SHP77 (cell line): ENCODE measurements around the gene RSRC1.
"Not testable (repeated sequence)": the region's sequence is repeated elsewhere in the genome, so short reads cannot be mapped to it uniquely, and the experiment has no call there.

Source experiments
- DNase-seq, 2 experiments: peaks; one replicate each; lab custom pipeline; 2025; lab: John Stamatoyannopoulos, UW

RSRC1 gene

GRCh38 chr3:158463556-158463955 is 353.7 kb downstream of the RSRC1 start:
- no peak for DNase-seq

GRCh38 chr3:158465074-158465473 is 355.2 kb downstream of the RSRC1 start:
- DNase-seq: no peak

GRCh38 chr3:158470944-158471638 is 361.2 kb downstream of the RSRC1 start:
- DNase-seq: no peak

- no peak for DNase-seq
Observed at GRCh38 chr3:158471639-158472294, 361.9 kb downstream of the RSRC1 start.

DNA sequence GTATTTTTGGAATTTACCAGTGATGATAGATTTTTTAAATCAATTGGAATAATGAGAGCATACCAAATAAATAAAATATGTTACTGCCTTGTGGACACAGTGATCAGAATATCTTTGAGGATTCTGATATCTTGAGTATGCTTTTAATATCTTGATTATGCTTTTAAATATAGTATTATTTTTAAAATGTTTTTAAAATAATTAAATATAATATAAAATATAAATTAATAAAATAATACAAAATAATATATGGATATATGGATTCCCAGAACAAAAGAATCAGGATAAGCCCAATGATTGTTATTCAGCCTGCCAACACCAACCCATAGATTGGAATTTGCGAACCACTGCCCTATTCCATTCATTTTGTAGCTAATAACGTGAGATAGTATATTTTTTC is 369.2 kb downstream of the RSRC1 start:
- no peak for DNase-seq

GRCh38 chr3:158483701-158484235 is 373.9 kb downstream of the RSRC1 start:
- no peak for DNase-seq

DNA sequence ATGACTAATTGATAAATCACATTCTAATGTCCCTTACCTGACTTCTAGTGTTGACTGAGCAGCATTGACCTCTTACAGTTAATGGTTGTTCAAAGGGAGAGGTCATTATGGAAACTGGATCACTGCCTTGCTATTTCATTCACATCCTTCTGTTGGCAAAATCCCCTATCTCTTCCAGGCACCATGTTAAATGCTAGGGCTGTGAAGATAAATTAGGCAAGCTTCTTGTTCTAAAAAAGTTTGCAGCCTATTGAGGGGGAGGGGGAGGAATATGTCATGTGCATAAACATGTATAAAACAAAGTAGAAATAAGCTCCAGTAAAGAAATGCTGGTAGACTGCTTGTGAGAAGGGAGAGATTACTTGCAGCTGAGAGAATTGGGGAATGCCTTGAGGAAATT is 376.3 kb downstream of the RSRC1 start:
- no peak for DNase-seq

DNA sequence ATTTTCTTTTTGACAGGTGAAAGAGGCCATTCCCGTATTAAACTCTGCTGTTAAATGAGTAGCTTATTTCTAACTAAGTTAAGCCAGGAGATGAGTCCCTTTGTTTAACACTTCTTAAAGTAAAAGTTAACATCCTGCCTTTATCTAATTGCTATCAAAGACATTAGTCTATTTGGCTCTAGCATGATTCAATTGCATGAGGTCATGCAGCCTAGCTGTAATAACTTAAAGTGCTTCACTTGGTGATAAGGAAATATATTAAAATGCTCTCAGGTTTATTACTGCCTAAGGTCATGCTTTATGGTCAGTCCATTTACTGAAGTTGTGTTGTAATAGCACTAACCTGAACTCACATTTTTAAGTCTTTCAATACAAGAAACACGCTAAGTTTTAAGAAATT is 378.8 kb downstream of the RSRC1 start:
- no peak for DNase-seq

- no peak for DNase-seq
Observed at GRCh38 chr3:158489181-158489580, 379.3 kb downstream of the RSRC1 start.

- DNase-seq: no peak
Observed at GRCh38 chr3:158491968-158492367, 382.1 kb downstream of the RSRC1 start.

- DNase-seq: no peak
Observed at GRCh38 chr3:158492685-158493084, 382.8 kb downstream of the RSRC1 start.

DNA sequence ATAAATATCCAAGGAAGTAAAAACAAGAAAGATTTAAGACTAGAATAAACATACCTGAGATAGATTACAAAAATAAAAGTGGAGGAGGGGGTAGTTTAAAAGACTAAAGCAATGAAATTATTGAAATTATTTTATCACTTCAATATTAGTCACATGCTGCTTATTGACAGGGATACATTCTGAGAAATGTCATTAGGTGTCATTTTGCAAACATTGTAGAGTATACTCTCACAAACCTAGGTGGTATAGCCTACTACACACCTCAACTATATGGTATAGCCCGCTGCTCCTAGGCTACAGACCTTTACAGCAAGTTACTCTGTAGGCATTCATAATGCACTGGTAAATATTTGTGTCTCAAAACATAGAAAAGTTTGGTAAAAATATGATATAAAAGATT is 384.0 kb downstream of the RSRC1 start:
- no peak for DNase-seq

GRCh38 chr3:158494673-158495072 is 384.8 kb downstream of the RSRC1 start:
- DNase-seq: no peak

DNA sequence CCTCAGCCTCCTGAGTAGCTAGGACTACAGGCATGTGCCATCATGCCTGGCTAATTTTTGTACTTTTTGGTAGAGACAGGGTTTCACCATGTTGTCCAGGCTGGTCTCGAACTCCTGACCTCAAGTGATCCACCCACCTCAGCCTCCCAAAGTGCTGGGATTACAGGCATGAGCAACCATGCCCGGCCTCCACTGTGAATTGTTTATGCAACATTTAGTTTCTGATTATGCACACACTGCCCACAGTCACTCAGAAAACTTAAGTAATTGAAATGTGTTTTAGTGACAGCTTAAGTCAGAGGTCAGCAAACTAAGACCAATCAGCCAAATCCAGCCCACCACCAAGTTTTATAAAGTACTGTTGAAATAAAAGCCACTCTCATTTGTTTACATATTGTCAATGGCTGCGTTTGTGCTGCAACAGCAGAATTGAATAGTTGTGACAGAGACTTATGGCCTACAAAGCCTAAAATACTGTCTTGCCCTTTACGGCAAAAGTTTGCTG is 385.6 kb downstream of the RSRC1 start:
- not testable (repeated sequence) for DNase-seq

DNA sequence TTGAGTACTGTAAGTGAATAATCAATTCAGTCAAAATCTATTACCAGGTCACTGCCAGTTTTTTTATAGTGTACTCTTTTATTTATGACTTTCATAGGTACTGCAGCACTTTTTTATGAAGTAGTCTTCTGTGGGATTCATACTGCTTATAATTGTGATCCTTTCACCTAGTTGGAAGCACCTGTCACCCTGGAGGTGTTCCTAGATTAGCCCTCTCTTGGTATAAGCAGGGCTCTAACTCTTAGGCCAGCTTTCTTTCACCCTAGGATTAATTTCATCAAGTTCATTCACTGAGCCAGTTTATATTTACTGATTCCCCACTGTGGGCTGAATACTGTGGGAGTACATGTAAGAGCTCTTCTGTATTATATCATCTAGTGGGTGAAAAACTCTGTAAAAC is 395.2 kb downstream of the RSRC1 start:
- DNase-seq: no peak

- DNase-seq: no peak
Observed at GRCh38 chr3:158506456-158506855, 396.6 kb downstream of the RSRC1 start.

DNA sequence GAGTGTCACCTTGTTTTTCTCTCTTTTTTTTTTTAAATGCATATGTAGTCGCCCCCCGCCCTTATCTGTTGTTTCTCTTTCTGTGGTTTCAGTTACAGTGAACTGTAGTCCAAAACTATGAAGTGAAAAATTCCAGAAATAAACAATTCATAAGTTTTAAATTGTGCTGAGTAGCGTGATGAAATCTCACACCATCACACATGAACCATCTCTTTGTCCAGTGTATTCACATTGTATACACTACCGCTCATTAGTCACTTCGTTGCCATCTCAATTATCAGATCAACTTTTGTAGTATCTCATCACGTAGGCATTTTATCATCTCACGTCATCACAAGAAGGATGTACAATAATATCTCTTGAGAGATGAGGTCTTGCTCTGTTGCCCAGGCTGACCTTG is 398.6 kb downstream of the RSRC1 start:
- no peak for DNase-seq

DNA sequence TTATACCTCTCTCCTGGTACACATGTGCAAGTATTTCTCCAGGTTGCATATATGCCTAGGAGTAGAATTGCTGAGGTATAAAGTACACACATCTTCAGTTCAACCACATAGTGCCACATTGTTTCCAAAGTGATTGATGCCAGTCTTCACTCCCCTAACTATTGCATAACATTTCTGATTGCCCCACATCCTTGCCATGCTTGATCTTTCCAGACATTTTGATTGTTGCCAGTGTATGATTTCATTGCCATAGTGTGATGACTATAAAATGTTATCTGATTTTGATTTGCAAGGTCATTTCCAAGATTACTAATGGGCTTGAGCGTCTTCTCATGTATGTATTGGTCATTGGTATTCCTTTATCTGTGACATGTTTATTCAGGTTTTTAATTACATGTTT is 400.0 kb downstream of the RSRC1 start:
- DNase-seq: no peak

DNA sequence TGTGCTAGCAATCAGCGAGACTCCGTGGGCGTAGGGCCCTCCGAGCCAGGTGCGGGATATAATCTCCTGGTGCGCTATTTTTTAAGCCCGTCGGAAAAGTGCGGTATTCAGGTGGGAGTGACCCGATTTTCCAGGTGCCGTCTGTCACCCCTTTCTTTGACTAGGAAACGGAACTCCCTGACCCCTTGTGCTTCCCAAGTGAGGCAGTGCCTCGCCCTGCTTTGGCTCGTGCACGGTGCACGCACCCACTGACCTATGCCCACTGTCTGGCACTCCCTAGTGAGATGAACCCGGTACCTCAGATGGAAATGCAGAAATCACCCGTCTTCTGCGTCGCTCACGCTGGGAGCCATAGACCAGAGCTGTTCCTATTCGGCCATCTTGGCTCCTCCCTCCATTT is 406.8 kb downstream of the RSRC1 start:
- DNase-seq: not testable (repeated sequence)

- DNase-seq: no peak
Observed at GRCh38 chr3:158519776-158520175, 409.9 kb downstream of the RSRC1 start.

GRCh38 chr3:158520433-158520832 is 410.5 kb downstream of the RSRC1 start:
- DNase-seq: no peak

- DNase-seq: no peak
Observed at GRCh38 chr3:158522221-158523136, 412.6 kb downstream of the RSRC1 start.
